Liver (tissue), 9 donors: ENCODE results near the gene CSNK1G1. TPM values are rescaled to one million over a fixed set of nuclear protein-coding genes. Genes with fewer than 3 reads are reported as not detected.

ENCODE experiments used
- DNase-seq: peaks from one replicate; pipeline ENCODE4 v3.0.0-alpha.2; 2017; ENCODE audit warnings: low spot score
- H3K27ac ChIP-seq, 2 donors: one replicate each; pipeline ENCODE4 v1.7.0; 2013; ENCODE audit warnings: inconsistent platforms in 2 of 2, low read length in 2 of 2, control low read depth in 1 of 2, low read depth in 1 of 2, mild to moderate bottlenecking in 1 of 2
- H3K27me3 ChIP-seq, 4 donors: one replicate each; pipeline versions ENCODE4 v1.6.1 to v1.7.0; 2013; ENCODE audit warnings: low read length in 3 of 4, inconsistent platforms in 1 of 4, mild to moderate bottlenecking in 1 of 4, moderate library complexity in 1 of 4; ENCODE audit not compliant: control insufficient read depth in 4 of 4, insufficient read depth in 4 of 4
- H3K36me3 ChIP-seq, 4 donors: one replicate each; pipeline versions ENCODE4 v1.6.1 to v1.7.0; 2013; ENCODE audit warnings: low read length in 3 of 4, mild to moderate bottlenecking in 3 of 4, low read depth in 1 of 4, moderate library complexity in 1 of 4; ENCODE audit not compliant: control insufficient read depth in 4 of 4, insufficient read depth in 3 of 4
- H3K4me1 ChIP-seq, 4 donors: one replicate each; pipeline versions ENCODE4 v1.6.1 to v1.7.0; 2013; ENCODE audit warnings: low read length in 3 of 4, mild to moderate bottlenecking in 3 of 4, moderate library complexity in 1 of 4; ENCODE audit not compliant: control insufficient read depth in 4 of 4, insufficient read depth in 4 of 4
- H3K4me3 ChIP-seq, 3 donors: one replicate each; pipeline versions ENCODE4 v1.6.1 to v1.7.0; 2013; ENCODE audit warnings: low read length in 3 of 3, control low read depth in 1 of 3, low read depth in 1 of 3, mild to moderate bottlenecking in 1 of 3
- H3K9ac ChIP-seq, 2 donors: one replicate each; pipeline ENCODE4 v1.7.0; 2013; ENCODE audit warnings: low read length in 2 of 2, mild to moderate bottlenecking in 2 of 2, moderate library complexity in 2 of 2, control low read depth in 1 of 2, low read depth in 1 of 2
- H3K9me3 ChIP-seq, 4 donors: one replicate each; pipeline versions ENCODE4 v1.6.1 to v1.7.0; 2013; ENCODE audit warnings: low read length in 3 of 4; ENCODE audit not compliant: control insufficient read depth in 4 of 4
- EGR1 ChIP-seq, 2 donors: IDR thresholded peaks; 2 replicates each; pipeline ENCODE4 v1.6.1; 2016 to 2018; ENCODE audit warnings: antibody characterized with exemption in 2 of 2, low read depth in 2 of 2
- FOXA1 ChIP-seq: IDR thresholded peaks from 2 replicates; pipeline ENCODE4 v1.6.1; 2016; ENCODE audit warnings: antibody characterized with exemption
- FOXA2 ChIP-seq: IDR thresholded peaks from 2 replicates; pipeline ENCODE4 v1.6.1; 2016; ENCODE audit warnings: antibody characterized with exemption
- GABPA ChIP-seq, 2 donors: IDR thresholded peaks in 1 of 2; conservative IDR thresholded peaks in 1 of 2; 2 replicates each; pipeline ENCODE4 v1.6.1; 2016; ENCODE audit warnings: antibody characterized with exemption in 2 of 2, mild to moderate bottlenecking in 1 of 2, moderate library complexity in 1 of 2
- HNF4A ChIP-seq, 2 donors: conservative IDR thresholded peaks; 2 replicates each; pipeline ENCODE4 v1.6.1; 2016; ENCODE audit warnings: antibody characterized with exemption in 2 of 2, mild to moderate bottlenecking in 2 of 2
- HNF4G ChIP-seq: IDR thresholded peaks from 2 replicates; pipeline ENCODE4 v1.6.1; 2016; ENCODE audit warnings: antibody characterized with exemption
- NR2F2 ChIP-seq: IDR thresholded peaks from 2 replicates; pipeline ENCODE4 v1.6.1; 2016; ENCODE audit warnings: antibody characterized with exemption
- RAD21 ChIP-seq, 2 donors: IDR thresholded peaks; 2 replicates each; pipeline ENCODE4 v1.6.1; 2016; ENCODE audit warnings: antibody characterized with exemption in 2 of 2, mild to moderate bottlenecking in 2 of 2
- RXRA ChIP-seq, 2 donors: IDR thresholded peaks; 2 replicates each; pipeline ENCODE4 v1.6.1; 2017 to 2018; ENCODE audit warnings: antibody characterized with exemption in 2 of 2, mild to moderate bottlenecking in 1 of 2
- SP1 ChIP-seq: IDR thresholded peaks from 2 replicates; pipeline ENCODE4 v1.6.1; 2018; ENCODE audit warnings: antibody characterized with exemption, mild to moderate bottlenecking
- TAF1 ChIP-seq: conservative IDR thresholded peaks from 2 replicates; pipeline ENCODE4 v1.6.1; 2016; ENCODE audit warnings: antibody characterized with exemption, mild to moderate bottlenecking
- YY1 ChIP-seq: IDR thresholded peaks from 2 replicates; pipeline ENCODE4 v1.6.1; 2016; ENCODE audit warnings: antibody characterized with exemption, mild to moderate bottlenecking
- WGBS: extraction: QIAGEN DNeasy Blood & Tissue Kit; methylation state at CpG from one replicate; pipeline ENCODE4 v1.1.7; 2013; 5-methylcytosine and 5-hydroxymethylcytosine counted together
- polyA plus RNA-seq, 2 donors: library from polyadenylated mRNA; stranded (reverse) in 1 of 2; unstranded in 1 of 2; fragments of 200-250 nt in 1 of 2; fragments of >200 nt in 1 of 2; fragmentation: Nextera tagmentation in 1 of 2; extraction: Ambion mirVana in 1 of 2; gene quantifications; one replicate each; pipeline versions ENCODE4 v1.2.1 to v1.2.3, GENCODE V29; 2013 to 2015
- total RNA-seq, 2 donors: library from RNA; depleted of rRNA; stranded (reverse); fragments of >200 nt; gene quantifications; one replicate each; pipeline ENCODE4 v1.2.3, GENCODE V29; 2014
- TF ChIP-seq, protein P1 (sequence below): IDR thresholded peaks from 2 replicates; pipeline ENCODE4 v1.6.1; 2016; ENCODE audit warnings: antibody characterized with exemption
- TF ChIP-seq, protein P2 (sequence below): IDR thresholded peaks from 2 replicates; pipeline ENCODE4 v1.6.1; 2016; ENCODE audit warnings: antibody characterized with exemption
- TF ChIP-seq, protein P3 (sequence below): IDR thresholded peaks from 2 replicates; pipeline ENCODE4 v1.6.1; 2016; ENCODE audit warnings: antibody characterized with exemption, mild to moderate bottlenecking
- TF ChIP-seq, protein P4 (sequence below): fragments of 150-350 bp; IDR thresholded peaks from 2 replicates; pipeline ENCODE4 v1.5.1; 2017; ENCODE audit warnings: improper control_type of control experiment, low read depth, low read length; ENCODE audit not compliant: missing input control
- donor health status: healthy.
- donor health status: healthy.
- donor health status: healthy.
- donor health status: healthy.
- donor health status: healthy.

The CSNK1G1 gene
- total and polyA plus RNA-seq, 4 donors: 1.7 to 9.1 (median 5.8) TPM

DNA sequence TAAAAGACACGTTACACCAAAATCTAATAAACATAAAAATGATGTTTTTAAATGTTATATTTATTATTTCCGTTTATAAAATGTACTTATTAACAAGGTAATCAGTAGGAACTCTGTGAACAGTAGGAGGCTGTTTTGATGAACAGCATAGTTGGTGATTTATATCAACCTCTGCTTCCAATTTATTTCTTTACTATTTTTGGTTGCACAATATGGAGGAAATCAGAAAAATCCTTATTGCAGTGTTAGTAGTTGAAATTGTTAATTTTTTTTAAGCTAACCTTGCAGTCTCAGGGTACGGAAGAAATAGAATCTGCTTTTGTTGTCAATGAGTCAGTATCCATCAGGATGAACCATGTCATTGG, 209.5 kb downstream of the CSNK1G1 start:
- peaks cover 0 to 34% (median 9%) of the 10 kb centered on the region in 4 donors for H3K36me3 ChIP-seq
- no peak overlapping the region for H3K9ac ChIP-seq
- 93% methylated on average over 3 of the region's 3 CpGs for WGBS
- TF ChIP-seq, protein P1, sequence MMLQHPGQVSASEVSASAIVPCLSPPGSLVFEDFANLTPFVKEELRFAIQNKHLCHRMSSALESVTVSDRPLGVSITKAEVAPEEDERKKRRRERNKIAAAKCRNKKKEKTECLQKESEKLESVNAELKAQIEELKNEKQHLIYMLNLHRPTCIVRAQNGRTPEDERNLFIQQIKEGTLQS: no peak
- no peak for TF ChIP-seq RAD21 (IDR thresholded peaks at IDR 0.05)
- TF ChIP-seq EGR1 (IDR thresholded peaks at IDR 0.05; ENCODE audit: low read depth in 2 of 2): no peak
- no peak for TF ChIP-seq SP1
- peaks cover 3 to 9% (median 5%) of the 10 kb centered on the region in 4 donors for H3K4me1 ChIP-seq
- no peaks in the 10 kb centered on the region for H3K27me3 ChIP-seq
- no peak overlapping the region for H3K4me3 ChIP-seq
- no peak for DNase-seq
- H3K27ac ChIP-seq: no peak overlapping the region
- H3K9me3 ChIP-seq: no peaks in the 10 kb centered on the region

DNA sequence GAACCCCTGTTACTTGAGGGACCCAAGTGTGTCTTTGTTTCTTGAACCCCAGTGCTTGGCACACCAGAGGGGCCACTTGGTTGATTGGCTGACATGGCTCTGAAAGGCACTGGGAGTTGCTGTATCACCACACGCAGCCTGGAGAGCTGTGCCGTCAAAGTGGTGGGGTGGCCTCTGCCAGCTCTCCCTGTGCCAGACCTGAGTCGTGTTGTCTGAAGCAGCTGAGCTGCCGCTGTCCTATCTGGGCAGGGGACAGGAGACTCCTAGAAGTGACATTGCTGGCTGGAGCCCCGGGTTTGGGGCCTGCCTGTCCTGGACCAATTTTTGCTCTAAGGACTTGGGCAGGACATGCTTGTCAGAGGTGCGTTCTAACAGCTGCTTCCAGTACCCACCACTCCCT, 209.9 kb downstream of the CSNK1G1 start:
- no peak overlapping the region for H3K4me3 ChIP-seq

More for the DNA sequence above, 209.9 kb downstream of the CSNK1G1 start:
- no peak for TF ChIP-seq HNF4A (conservative IDR thresholded peaks at IDR 0.05)
- TF ChIP-seq FOXA1: no peak
- TF ChIP-seq YY1: no peak
- TF ChIP-seq RAD21 (IDR thresholded peaks at IDR 0.05): no peak
- TF ChIP-seq, protein P1: no peak
- no peak for TF ChIP-seq SP1
- TF ChIP-seq, protein P2, sequence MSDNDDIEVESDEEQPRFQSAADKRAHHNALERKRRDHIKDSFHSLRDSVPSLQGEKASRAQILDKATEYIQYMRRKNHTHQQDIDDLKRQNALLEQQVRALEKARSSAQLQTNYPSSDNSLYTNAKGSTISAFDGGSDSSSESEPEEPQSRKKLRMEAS: no peak
- no peak for TF ChIP-seq RXRA (IDR thresholded peaks at IDR 0.05)
- no peak for TF ChIP-seq NR2F2
- TF ChIP-seq, protein P3, sequence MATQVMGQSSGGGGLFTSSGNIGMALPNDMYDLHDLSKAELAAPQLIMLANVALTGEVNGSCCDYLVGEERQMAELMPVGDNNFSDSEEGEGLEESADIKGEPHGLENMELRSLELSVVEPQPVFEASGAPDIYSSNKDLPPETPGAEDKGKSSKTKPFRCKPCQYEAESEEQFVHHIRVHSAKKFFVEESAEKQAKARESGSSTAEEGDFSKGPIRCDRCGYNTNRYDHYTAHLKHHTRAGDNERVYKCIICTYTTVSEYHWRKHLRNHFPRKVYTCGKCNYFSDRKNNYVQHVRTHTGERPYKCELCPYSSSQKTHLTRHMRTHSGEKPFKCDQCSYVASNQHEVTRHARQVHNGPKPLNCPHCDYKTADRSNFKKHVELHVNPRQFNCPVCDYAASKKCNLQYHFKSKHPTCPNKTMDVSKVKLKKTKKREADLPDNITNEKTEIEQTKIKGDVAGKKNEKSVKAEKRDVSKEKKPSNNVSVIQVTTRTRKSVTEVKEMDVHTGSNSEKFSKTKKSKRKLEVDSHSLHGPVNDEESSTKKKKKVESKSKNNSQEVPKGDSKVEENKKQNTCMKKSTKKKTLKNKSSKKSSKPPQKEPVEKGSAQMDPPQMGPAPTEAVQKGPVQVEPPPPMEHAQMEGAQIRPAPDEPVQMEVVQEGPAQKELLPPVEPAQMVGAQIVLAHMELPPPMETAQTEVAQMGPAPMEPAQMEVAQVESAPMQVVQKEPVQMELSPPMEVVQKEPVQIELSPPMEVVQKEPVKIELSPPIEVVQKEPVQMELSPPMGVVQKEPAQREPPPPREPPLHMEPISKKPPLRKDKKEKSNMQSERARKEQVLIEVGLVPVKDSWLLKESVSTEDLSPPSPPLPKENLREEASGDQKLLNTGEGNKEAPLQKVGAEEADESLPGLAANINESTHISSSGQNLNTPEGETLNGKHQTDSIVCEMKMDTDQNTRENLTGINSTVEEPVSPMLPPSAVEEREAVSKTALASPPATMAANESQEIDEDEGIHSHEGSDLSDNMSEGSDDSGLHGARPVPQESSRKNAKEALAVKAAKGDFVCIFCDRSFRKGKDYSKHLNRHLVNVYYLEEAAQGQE: no peak
- TF ChIP-seq, protein P4, sequence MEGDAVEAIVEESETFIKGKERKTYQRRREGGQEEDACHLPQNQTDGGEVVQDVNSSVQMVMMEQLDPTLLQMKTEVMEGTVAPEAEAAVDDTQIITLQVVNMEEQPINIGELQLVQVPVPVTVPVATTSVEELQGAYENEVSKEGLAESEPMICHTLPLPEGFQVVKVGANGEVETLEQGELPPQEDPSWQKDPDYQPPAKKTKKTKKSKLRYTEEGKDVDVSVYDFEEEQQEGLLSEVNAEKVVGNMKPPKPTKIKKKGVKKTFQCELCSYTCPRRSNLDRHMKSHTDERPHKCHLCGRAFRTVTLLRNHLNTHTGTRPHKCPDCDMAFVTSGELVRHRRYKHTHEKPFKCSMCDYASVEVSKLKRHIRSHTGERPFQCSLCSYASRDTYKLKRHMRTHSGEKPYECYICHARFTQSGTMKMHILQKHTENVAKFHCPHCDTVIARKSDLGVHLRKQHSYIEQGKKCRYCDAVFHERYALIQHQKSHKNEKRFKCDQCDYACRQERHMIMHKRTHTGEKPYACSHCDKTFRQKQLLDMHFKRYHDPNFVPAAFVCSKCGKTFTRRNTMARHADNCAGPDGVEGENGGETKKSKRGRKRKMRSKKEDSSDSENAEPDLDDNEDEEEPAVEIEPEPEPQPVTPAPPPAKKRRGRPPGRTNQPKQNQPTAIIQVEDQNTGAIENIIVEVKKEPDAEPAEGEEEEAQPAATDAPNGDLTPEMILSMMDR: no peak
- TF ChIP-seq EGR1 (IDR thresholded peaks at IDR 0.05; ENCODE audit: low read depth in 2 of 2): no peak
- TF ChIP-seq GABPA (IDR thresholded peaks at IDR 0.05 in 1 of 2, conservative IDR thresholded peaks at IDR 0.05 in 1 of 2): no peak
- TF ChIP-seq HNF4G: no peak
- no peak for TF ChIP-seq FOXA2
- no peak for TF ChIP-seq TAF1
- 80% methylated on average over 6 of the region's 6 CpGs for WGBS
- Histone ChIP-seq H3K4me1 (peaks cover 2 to 6% (median 2%) of the 10 kb centered on the region in 4 donors), H3K9ac (no peak overlapping the region), H3K27ac (no peak overlapping the region), H3K27me3 (no peaks in the 10 kb centered on the region), H3K9me3 (no peaks in the 10 kb centered on the region), H3K36me3 (peaks cover 0 to 38% (median 12%) of the 10 kb centered on the region in 4 donors)
- no peak for DNase-seq
